GM12891 (cell line): ENCODE measurements around the gene HENMT1.

Experiments used
- PAX5 ChIP-seq: IDR thresholded peaks from 2 replicates; pipeline ENCODE4 v1.6.1; 2011; ENCODE audit warnings: low read length, moderate library complexity, mild to moderate bottlenecking; ENCODE audit not compliant: insufficient read depth, severe bottlenecking
- POLR2A ChIP-seq: IDR thresholded peaks from 2 replicates; pipeline ENCODE4 v1.6.1; 2011; ENCODE audit warnings: low read depth, low read length, control low read depth
- POLR2AphosphoS5 ChIP-seq: IDR thresholded peaks from 2 replicates; pipeline ENCODE4 v1.6.1; 2011; ENCODE audit warnings: low read depth, low read length, control low read depth
- TAF1 ChIP-seq: IDR thresholded peaks from 2 replicates; pipeline ENCODE4 v1.6.1; 2011; ENCODE audit warnings: low read depth, low read length, control low read depth

DNA sequence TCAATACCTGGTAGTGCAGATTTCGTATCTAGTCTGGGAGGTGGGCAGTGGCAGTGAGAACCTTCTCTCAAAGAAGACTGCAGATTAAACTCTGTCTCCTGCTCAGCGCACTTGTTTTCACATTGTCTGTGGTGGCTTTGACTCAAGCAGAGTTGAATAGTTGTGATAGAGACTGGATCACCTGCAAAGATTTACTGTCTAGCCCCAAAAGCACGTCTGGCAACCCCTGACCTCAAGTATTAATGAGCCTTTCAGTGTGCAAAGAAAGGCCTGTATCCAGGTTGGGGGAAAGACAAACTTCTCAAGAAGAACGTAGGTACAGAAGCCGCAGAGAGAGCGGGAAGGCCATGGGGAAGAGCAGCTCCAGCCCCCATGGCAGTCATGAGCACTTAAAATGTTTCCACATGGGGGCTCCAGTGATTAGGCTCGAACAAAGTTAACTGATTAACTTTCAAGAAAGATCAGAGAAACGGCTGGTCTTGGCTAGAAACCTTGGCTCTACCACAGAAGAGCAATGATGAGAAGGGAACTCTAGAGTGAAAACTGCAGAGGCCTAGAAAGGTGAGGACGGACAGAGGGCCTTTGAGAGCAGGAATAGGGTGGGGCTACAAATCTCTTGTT is 15.2 kb downstream of the HENMT1 start:
- no peak for TF ChIP-seq TAF1
- TF ChIP-seq POLR2A: no peak
- TF ChIP-seq PAX5: no peak
- TF ChIP-seq POLR2AphosphoS5: no peak
